Stimulated activated CD8-positive, alpha-beta memory T cell treated with anti-CD3 and anti-CD28 coated beads, Interleukin-4, amount 100 ng/mL, for 48 hours (primary cell): ENCODE results near the gene MKI67.
A peak's percentile ranks its signal among the peaks of the same experiment; 100 is the strongest.

Source experiments
- DNase-seq: peaks from one replicate; pipeline ENCODE4 v3.0.0-alpha.2; 2020

MKI67 gene

DNA sequence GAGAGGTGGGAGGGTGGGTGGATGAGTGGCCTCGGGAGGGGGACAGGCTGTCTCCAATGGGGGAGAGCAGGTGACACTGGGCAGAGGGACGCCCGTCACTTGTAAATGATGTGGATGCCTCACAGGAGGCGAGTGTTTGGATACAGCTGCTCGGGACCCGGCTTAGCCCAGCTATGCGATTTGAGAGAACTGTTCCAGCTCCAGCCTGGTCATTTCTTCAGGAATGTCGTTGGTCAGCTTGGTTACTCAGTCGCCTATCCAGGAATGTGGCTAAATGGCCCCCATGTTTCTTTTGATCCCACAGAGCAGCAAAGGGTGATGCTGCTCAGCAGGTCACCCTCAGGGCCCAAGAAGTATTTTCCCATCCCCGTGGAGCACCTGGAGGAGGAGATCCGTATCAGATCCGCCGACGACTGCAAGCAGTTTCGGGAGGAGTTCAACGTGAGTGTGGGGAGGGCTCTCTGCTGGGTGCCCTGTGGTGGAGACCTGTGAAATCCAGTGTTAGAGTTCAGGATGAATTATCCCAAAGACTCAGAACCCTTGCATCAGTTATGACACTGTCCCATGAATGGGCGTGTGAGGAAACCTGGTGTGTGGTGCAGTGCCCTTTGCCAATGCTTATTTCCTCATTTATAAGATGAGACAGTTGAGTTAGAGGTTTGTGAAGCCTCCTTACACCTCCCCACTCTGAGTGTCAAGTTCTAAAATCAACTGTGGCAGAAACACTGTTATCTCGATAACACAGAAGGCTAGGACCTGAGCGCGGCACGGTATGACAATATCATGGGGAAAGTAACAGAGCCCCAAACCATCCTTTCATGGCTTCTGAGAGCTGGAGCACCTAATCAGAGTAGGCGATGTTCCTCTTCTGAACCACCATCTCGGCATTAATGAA, 76.8 kb downstream of the MKI67 start:
- DNase-seq = no peak

DNA sequence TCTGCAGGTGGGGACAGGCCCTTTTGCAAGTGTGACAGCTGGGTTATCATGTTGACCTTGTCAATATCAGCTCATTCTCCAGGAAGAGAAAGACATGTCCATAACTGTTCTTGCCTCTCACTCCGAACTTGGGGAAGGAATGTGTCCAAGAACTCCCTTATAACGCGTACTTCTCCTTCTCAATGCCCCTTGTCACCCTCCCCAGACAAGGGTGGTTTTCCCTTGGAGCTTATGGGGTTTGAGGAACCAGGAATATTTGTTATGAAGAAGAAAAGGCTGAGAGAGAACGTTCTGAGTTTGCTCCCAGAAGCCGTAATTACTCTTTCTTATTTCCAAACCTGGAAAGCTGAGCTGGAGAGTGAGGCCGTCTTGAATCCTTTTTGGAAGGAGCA, 77.4 kb downstream of the MKI67 start:
- no peak for DNase-seq

DNA sequence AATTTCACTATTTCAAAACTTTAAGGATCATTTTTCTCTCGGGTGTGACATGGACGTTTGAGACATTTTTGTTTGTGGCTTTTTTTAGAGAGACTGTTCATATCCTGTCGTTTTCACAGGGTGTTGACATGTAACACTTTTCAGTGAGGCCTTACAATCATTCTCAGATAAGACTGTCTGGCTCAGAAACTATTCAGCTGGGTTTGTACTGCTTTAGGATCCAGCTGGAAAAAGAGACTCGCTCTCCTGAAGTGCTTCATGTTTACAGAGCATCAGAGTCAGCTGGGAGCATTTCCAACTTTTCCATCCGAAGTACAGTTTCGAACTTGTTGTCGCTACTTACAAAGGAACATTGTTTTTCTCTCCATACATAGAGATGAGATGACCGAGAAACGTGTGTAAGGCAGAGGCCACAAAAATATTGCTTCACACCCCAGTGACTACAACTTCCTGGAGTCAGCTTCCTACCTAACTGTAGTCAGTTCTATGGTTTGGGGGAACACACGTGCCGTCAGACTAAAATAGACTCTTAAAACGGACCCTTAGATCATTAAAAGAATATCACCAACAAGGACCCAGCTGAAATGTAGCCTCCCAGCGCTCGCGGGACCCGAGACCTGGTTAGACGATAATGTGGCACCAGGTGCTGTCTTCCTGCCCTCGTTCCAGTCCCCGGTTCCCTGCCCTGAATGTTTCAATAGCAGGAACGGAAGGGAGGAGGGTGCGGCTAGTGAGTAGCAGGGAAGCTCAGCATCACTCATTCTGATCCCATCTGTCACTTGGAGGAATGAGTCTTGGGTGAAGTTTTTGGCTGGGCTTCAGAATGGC, 78.0 kb downstream of the MKI67 start:
- peak; percentile 49 for DNase-seq

DNA sequence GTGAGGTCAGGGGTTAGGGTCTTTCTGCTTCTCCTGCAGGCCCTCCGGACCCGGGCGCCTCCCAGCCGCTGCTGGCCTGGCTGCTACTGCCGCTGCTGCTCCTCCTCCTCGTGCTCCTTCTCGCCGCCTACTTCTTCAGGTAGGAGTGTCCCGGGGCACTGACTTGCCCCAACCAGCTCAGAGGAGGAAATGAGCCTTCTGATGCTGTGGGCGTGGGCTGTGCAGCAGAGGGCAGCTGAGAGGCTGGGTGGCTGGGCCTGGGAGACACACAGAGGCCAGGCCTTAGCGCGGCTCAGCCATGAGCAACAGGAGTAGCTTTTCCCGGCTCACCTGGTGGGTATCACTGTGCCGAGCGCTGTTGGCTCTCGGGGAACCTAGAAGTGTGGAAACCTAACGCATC, 78.9 kb downstream of the MKI67 start:
- peak; percentile 86 for DNase-seq

DNA sequence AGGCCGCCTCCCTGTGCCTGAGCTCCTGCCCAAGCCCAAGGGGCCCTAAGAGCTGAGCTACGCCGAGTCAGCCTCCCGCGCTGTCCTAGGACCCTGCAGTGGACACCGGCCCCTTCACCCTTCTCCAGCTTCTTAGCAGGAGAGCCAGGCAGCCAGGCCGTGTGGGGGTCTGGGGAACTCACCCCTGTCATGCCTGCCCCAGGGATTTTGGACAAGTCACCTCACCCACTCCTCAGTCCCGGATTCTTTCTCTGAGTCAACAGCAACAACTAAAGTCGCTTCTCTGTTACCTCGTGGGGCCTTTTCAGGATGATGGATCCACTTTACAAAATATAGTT, 79.3 kb downstream of the MKI67 start:
- no peak for DNase-seq
